ENCODE results near the gene HIPK4. TPM values are rescaled to one million over a fixed set of nuclear protein-coding genes. Genes with fewer than 3 reads are reported as not detected.
"Not testable (repeated sequence)": the region's sequence is repeated elsewhere in the genome, so short reads cannot be mapped to it uniquely, and the experiment has no call there.

The HIPK4 gene
- total RNA-seq, 4 donors from 2014 or later: 0.39 to 0.60 TPM; not detected in 2

DNA sequence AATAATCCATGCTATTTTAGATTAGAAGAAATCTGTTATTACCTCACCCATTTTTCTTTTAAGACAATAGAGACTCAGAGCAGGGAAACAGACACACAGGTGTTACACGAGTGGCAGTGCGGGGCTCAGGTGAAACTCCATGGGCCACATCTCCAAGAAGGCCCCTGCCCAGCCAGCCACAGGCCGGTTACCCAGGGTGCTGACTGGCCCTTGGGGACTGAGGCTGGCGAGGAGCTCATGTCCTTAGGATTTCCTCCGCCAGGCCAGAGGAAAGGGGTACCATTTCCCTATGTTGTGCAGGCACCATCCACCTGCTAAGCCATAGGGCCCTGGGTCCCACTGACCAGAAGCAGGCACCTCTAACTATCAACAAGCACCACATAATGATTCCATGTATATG, 52.4 kb downstream of the HIPK4 start:
- Histone ChIP-seq H3K4me3 (no peak overlapping the region), H3K9me3 (no peaks in the 10 kb centered on the region), H3K27ac (no peak overlapping the region), H3K36me3 (peaks cover 0 to 72% (median 5%) of the 10 kb centered on the region in 3 donors), H3K27me3 (no peaks in the 10 kb centered on the region), H3K4me1 (no peaks in the 10 kb centered on the region)
- 94 to 95% methylated on average over 5 of the region's 5 CpGs for WGBS, 2 donors
- no peak for DNase-seq (ENCODE audit: low spot score in 2 of 2)
- no peak for TF ChIP-seq POLR2A (IDR thresholded peaks at IDR 0.05)
- TF ChIP-seq, protein P1, sequence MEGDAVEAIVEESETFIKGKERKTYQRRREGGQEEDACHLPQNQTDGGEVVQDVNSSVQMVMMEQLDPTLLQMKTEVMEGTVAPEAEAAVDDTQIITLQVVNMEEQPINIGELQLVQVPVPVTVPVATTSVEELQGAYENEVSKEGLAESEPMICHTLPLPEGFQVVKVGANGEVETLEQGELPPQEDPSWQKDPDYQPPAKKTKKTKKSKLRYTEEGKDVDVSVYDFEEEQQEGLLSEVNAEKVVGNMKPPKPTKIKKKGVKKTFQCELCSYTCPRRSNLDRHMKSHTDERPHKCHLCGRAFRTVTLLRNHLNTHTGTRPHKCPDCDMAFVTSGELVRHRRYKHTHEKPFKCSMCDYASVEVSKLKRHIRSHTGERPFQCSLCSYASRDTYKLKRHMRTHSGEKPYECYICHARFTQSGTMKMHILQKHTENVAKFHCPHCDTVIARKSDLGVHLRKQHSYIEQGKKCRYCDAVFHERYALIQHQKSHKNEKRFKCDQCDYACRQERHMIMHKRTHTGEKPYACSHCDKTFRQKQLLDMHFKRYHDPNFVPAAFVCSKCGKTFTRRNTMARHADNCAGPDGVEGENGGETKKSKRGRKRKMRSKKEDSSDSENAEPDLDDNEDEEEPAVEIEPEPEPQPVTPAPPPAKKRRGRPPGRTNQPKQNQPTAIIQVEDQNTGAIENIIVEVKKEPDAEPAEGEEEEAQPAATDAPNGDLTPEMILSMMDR (IDR thresholded peaks at IDR 0.05): no peak
- TF ChIP-seq EP300 (IDR thresholded peaks at IDR 0.05): no peak

DNA sequence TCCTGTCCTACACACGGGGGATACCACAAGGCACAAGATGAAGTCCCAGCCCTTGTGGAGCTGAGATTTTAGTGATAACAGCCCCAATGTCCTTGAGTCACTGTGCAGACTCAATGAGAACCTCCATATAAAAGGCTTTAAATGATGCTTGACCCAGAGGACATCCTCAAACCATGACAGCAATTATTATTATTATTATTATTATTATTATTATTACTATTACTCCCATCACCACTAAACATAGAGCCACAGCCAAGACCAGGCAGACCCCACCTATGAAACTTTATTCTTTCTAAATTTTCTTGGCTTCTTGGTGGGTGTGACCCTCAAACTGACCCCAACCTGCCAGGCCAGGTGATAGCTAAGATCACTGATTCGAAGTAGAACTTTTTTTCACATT, 52.9 kb downstream of the HIPK4 start:
- Histone ChIP-seq H3K27me3 (no peaks in the 10 kb centered on the region), H3K27ac (no peak overlapping the region), H3K36me3 (peaks cover 0 to 77% (median 7%) of the 10 kb centered on the region in 3 donors), H3K4me3 (no peak overlapping the region), H3K4me1 (no peaks in the 10 kb centered on the region), H3K9me3 (no peaks in the 10 kb centered on the region)
- DNase-seq (ENCODE audit: low spot score in 2 of 2): no peak
- TF ChIP-seq POLR2A (IDR thresholded peaks at IDR 0.05) (no peak), EP300 (IDR thresholded peaks at IDR 0.05) (no peak)
- TF ChIP-seq, protein P1 (IDR thresholded peaks at IDR 0.05): no peak
- 83 to 85% methylated on average over 2 of the region's 2 CpGs for WGBS, 2 donors

DNA sequence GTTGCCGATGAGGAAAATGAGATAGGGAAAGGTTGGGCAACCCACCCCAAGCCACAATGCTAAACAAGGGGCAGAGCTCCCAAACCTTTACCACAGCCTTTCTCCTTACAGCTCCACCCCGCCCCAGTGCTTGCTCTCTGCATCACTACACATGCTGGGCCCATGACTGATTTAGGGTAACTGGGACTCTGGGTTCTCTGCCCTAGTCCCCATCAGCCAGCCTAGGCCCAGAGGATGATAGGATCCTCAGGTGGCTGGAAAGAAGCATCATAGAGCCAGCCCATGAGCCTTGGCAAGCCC, 53.4 kb downstream of the HIPK4 start:
- TF ChIP-seq, protein P1 (IDR thresholded peaks at IDR 0.05): no peak
- TF ChIP-seq POLR2A (IDR thresholded peaks at IDR 0.05) (no peak), EP300 (IDR thresholded peaks at IDR 0.05) (no peak)
- Histone ChIP-seq H3K4me3 (no peak overlapping the region), H3K9me3 (no peaks in the 10 kb centered on the region), H3K27ac (no peak overlapping the region), H3K36me3 (peaks cover 0 to 80% (median 13%) of the 10 kb centered on the region in 3 donors), H3K4me1 (no peaks in the 10 kb centered on the region), H3K27me3 (no peaks in the 10 kb centered on the region)
- DNase-seq (ENCODE audit: low spot score in 2 of 2): no peak
- WGBS, 2 donors: 92 to 97% methylated on average over 1 to 2 of the region's 2 CpGs

DNA sequence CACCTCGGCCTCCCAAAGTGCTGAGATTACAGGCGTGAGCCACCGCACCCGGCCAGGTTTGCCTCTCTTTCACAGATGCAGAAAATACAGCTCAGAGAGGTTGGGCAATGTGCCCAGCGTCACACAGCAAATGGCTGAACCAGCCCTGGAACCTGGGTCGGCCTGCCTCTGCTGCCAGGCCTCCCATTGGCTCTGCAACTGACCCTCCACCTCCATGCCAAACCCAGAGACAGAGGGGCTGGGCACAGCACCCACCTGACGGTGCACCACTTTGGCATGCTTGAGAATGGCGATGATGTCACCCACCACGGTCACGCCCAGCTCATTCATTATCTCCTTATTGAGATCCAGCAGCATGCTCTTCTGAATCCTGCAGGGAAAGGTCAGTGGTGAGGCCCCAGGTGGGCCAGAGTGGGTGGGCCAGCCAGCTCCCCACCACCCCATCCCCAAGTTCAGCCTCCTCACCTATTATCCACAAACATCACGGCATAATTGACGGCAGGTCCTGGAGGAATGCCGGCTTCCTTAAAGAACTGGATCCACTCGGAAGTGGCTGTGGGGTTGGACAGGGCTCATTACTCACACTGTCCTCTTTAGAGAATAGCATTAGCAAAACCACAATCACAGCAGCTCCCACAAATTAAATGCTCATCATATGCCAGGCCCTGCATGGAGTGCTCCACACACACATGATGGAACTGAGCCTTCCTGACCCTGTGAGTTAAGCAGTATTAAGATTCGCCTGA, 54.0 kb downstream of the HIPK4 start:
- no peaks in the 10 kb centered on the region for H3K9me3 ChIP-seq
- no peak for DNase-seq (ENCODE audit: low spot score in 2 of 2)
- WGBS, 2 donors: 94 to 97% methylated on average over 15 of the region's 15 CpGs
- H3K36me3 ChIP-seq: peaks cover 0 to 80% (median 18%) of the 10 kb centered on the region in 3 donors
- no peak overlapping the region for H3K27ac ChIP-seq
- H3K27me3 ChIP-seq: no peaks in the 10 kb centered on the region
- TF ChIP-seq EP300 (IDR thresholded peaks at IDR 0.05): no peak
- TF ChIP-seq POLR2A (IDR thresholded peaks at IDR 0.05): no peak
- TF ChIP-seq, protein P1 (IDR thresholded peaks at IDR 0.05): no peak
- no peak overlapping the region for H3K4me3 ChIP-seq
- no peaks in the 10 kb centered on the region for H3K4me1 ChIP-seq

DNA sequence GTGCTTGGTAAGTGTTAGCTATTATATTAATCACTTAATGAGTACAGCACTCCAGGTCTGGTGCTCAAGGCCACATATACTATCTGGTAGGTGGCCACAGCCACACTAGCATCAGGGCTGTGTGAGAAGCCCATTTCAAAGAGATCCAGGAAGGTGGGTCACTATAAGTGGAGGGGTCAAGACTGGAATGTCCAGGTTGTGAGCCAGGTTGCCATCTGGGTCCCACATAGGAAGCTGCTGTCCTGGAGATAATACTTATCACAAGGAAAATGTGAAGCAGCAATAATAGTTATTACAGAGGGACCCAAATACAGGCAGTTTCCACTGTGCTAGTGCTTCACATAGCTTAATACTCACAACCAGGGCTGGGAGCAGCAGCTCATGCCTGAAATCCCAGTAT, 54.9 kb downstream of the HIPK4 start:
- Histone ChIP-seq H3K27me3 (no peaks in the 10 kb centered on the region), H3K27ac (no peak overlapping the region), H3K9me3 (no peaks in the 10 kb centered on the region), H3K4me3 (no peak overlapping the region), H3K36me3 (peaks cover 0 to 81% (median 18%) of the 10 kb centered on the region in 3 donors), H3K4me1 (no peaks in the 10 kb centered on the region)
- TF ChIP-seq, protein P1 (IDR thresholded peaks at IDR 0.05): no peak
- no peak for TF ChIP-seq POLR2A (IDR thresholded peaks at IDR 0.05)
- no peak for TF ChIP-seq EP300 (IDR thresholded peaks at IDR 0.05)
- no peak for DNase-seq (ENCODE audit: low spot score in 2 of 2)

DNA sequence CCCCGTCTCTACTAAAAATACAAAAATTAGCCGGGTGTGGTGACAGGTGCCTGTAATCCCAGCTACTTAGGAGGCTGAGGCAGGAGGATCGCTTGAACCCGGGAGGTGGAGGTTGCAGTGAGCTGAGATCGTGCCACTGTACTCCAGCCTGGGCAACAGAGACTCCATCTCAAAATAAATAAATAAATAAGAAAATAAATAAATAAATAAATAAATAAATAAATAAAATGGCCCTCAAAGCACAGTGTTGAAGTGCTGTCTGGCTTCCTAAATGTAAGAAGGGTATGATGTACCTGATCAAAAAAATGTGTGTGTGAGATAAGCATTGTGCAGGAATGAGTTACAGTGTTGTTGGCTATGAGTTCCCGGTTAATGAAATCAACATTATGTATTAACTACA, 56.9 kb downstream of the HIPK4 start:
- H3K36me3 ChIP-seq: peaks cover 0 to 85% (median 18%) of the 10 kb centered on the region in 3 donors
- H3K4me3 ChIP-seq; H3K9me3 ChIP-seq; H3K4me1 ChIP-seq; H3K27me3 ChIP-seq; DNase-seq (ENCODE audit: low spot score in 2 of 2); H3K27ac ChIP-seq: not testable (repeated sequence)
- 90 to 94% methylated on average over 6 of the region's 6 CpGs for WGBS, 2 donors
